Type B pancreatic cell (in vitro differentiated cells): ENCODE results near the gene MAD1L1. TPM values are rescaled to one million over a fixed set of nuclear protein-coding genes. Genes with fewer than 3 reads are reported as not detected.

Source experiments
- DNase-seq: peaks from one replicate; pipeline ENCODE4 v3.0.0; 2021; ENCODE audit warnings: mixed read lengths; ENCODE audit not compliant: unreplicated experiment; ENCODE audit errors: extremely low spot score
- H3K27ac Mint-ChIP-seq: 2 replicates; pipeline ENCODE4 v1.8.0; 2021; ENCODE audit warnings: mild to moderate bottlenecking, mixed read lengths
- H3K27me3 Mint-ChIP-seq: 2 replicates; pipeline ENCODE4 v1.8.0; 2021; ENCODE audit warnings: mixed read lengths
- H3K36me3 Mint-ChIP-seq: 2 replicates; pipeline ENCODE4 v1.8.0; 2021; ENCODE audit warnings: mixed read lengths
- H3K4me1 Mint-ChIP-seq: one replicate; pipeline ENCODE4 v1.8.0; 2021; ENCODE audit warnings: mixed read lengths; ENCODE audit not compliant: unreplicated experiment
- H3K4me3 Mint-ChIP-seq: 2 replicates; pipeline ENCODE4 v1.8.0; 2021; ENCODE audit warnings: mild to moderate bottlenecking, mixed read lengths
- H3K9me3 Mint-ChIP-seq: 2 replicates; pipeline ENCODE4 v1.8.0; 2021; ENCODE audit warnings: mixed read lengths
- CTCF ChIP-seq: fragments of 200-600 bp; sonication (generic); conservative IDR thresholded peaks from 2 replicates; pipeline ENCODE4 v1.5.0; 2021; ENCODE audit warnings: antibody characterized with exemption, mild to moderate bottlenecking
- total RNA-seq: library from RNA; stranded (reverse); gene quantifications from 2 replicates; pipeline ENCODE4 v1.2.1, GENCODE V29; 2021; ENCODE audit warnings: low replicate concordance

MAD1L1 gene
- total RNA-seq, 1 donor from 2014 or later = 40.7 TPM

- Mint-ChIP-seq H3K9me3 (no peaks in the 10 kb centered on the region), H3K4me1 (peaks cover under 1% of the 10 kb centered on the region), H3K27me3 (no peaks in the 10 kb centered on the region), H3K36me3 (no peaks in the 10 kb centered on the region), H3K4me3 (no peak overlapping the region), H3K27ac (no peak overlapping the region)
- DNase-seq = no peak
- TF ChIP-seq CTCF = no peak
These were observed 314.6 kb downstream of the MAD1L1 start for GRCh38 chr7:1918063-1918645.

GRCh38 chr7:1917221-1918062 is 315.3 kb downstream of the MAD1L1 start:
- no peak overlapping the region for H3K27ac Mint-ChIP-seq
- no peaks in the 10 kb centered on the region for H3K9me3 Mint-ChIP-seq
- H3K36me3 Mint-ChIP-seq = no peaks in the 10 kb centered on the region
- no peak overlapping the region for H3K4me3 Mint-ChIP-seq
- TF ChIP-seq CTCF = no peak
- no peaks in the 10 kb centered on the region for H3K27me3 Mint-ChIP-seq
- peaks cover 8% of the 10 kb centered on the region for H3K4me1 Mint-ChIP-seq
- DNase-seq = no peak

GRCh38 chr7:1916601-1916970 is 316.2 kb downstream of the MAD1L1 start:
- Mint-ChIP-seq H3K4me3 (no peak overlapping the region), H3K36me3 (no peaks in the 10 kb centered on the region), H3K27ac (no peak overlapping the region), H3K9me3 (no peaks in the 10 kb centered on the region), H3K4me1 (peaks cover 8% of the 10 kb centered on the region), H3K27me3 (no peaks in the 10 kb centered on the region)
- no peak for TF ChIP-seq CTCF
- no peak for DNase-seq

- Mint-ChIP-seq H3K27me3 (no peaks in the 10 kb centered on the region), H3K36me3 (no peaks in the 10 kb centered on the region), H3K9me3 (no peaks in the 10 kb centered on the region), H3K4me1 (peaks cover 8% of the 10 kb centered on the region), H3K4me3 (no peak overlapping the region), H3K27ac (no peak overlapping the region)
- no peak for DNase-seq
- TF ChIP-seq CTCF = no peak
These were observed 316.7 kb downstream of the MAD1L1 start for GRCh38 chr7:1915956-1916600.

- Mint-ChIP-seq H3K36me3 (no peaks in the 10 kb centered on the region), H3K4me3 (no peak overlapping the region), H3K27ac (no peak overlapping the region), H3K4me1 (peaks cover 8% of the 10 kb centered on the region), H3K9me3 (no peaks in the 10 kb centered on the region), H3K27me3 (no peaks in the 10 kb centered on the region)
- no peak for DNase-seq
- no peak for TF ChIP-seq CTCF
These were observed 317.4 kb downstream of the MAD1L1 start for GRCh38 chr7:1915326-1915725.
